ENCODE results near the gene MS4A14. TPM values are rescaled to one million over a fixed set of nuclear protein-coding genes. Genes with fewer than 3 reads are reported as not detected.

Gene MS4A14
- total RNA-seq, 1 donor: not detected

GRCh38 chr11:60396799-60397198, 540 bp downstream of the MS4A14 start:
- TF ChIP-seq CTCF (IDR thresholded peaks at IDR 0.05; ENCODE audit: extremely low read depth, low read depth, low read length): no peak
- no peak overlapping the region for H3K27ac ChIP-seq (ENCODE audit: low read depth, low read length)
- H3K27me3 ChIP-seq (ENCODE audit: insufficient read depth, low read length): no peaks in the 10 kb centered on the region
- no peaks in the 10 kb centered on the region for H3K4me1 ChIP-seq (ENCODE audit: insufficient read depth, low read length)
- H3K79me2 ChIP-seq (ENCODE audit: insufficient read depth, low read length): no peaks in the 10 kb centered on the region
- H4K20me1 ChIP-seq (ENCODE audit: insufficient read depth, low read length): no peaks in the 10 kb centered on the region
- H3K36me3 ChIP-seq (ENCODE audit: insufficient read depth, low read length): no peaks in the 10 kb centered on the region
- H3K4me3 ChIP-seq (ENCODE audit: insufficient read depth, low read length): no peak overlapping the region
- H3K9me3 ChIP-seq (ENCODE audit: low read depth, low read length): peaks cover 2% of the 10 kb centered on the region
- no peak for DNase-seq (ENCODE audit: insufficient read length, low spot score, missing footprints)
- H2AFZ ChIP-seq (ENCODE audit: low read length): no peak overlapping the region
- no peak overlapping the region for H3K4me2 ChIP-seq (ENCODE audit: insufficient read depth, low read length)

- DNase-seq (ENCODE audit: insufficient read length, low spot score, missing footprints): no peak
- TF ChIP-seq CTCF (IDR thresholded peaks at IDR 0.05; ENCODE audit: extremely low read depth, low read depth, low read length): no peak
- Histone ChIP-seq H3K4me2 (ENCODE audit: insufficient read depth, low read length) (no peak overlapping the region), H3K36me3 (ENCODE audit: insufficient read depth, low read length) (no peaks in the 10 kb centered on the region), H3K27me3 (ENCODE audit: insufficient read depth, low read length) (no peaks in the 10 kb centered on the region), H2AFZ (ENCODE audit: low read length) (no peak overlapping the region), H4K20me1 (ENCODE audit: insufficient read depth, low read length) (no peaks in the 10 kb centered on the region), H3K9me3 (ENCODE audit: low read depth, low read length) (no peaks in the 10 kb centered on the region), H3K27ac (ENCODE audit: low read depth, low read length) (no peak overlapping the region), H3K79me2 (ENCODE audit: insufficient read depth, low read length) (no peaks in the 10 kb centered on the region), H3K4me1 (ENCODE audit: insufficient read depth, low read length) (no peaks in the 10 kb centered on the region), H3K4me3 (ENCODE audit: insufficient read depth, low read length) (no peak overlapping the region)
Observed at GRCh38 chr11:60420015-60420414, 23.8 kb downstream of the MS4A14 start.

- Histone ChIP-seq H3K9me3 (ENCODE audit: low read depth, low read length) (no peaks in the 10 kb centered on the region), H3K27ac (ENCODE audit: low read depth, low read length) (no peak overlapping the region), H3K4me2 (ENCODE audit: insufficient read depth, low read length) (no peak overlapping the region), H2AFZ (ENCODE audit: low read length) (no peak overlapping the region), H3K79me2 (ENCODE audit: insufficient read depth, low read length) (no peaks in the 10 kb centered on the region), H3K36me3 (ENCODE audit: insufficient read depth, low read length) (no peaks in the 10 kb centered on the region), H3K4me1 (ENCODE audit: insufficient read depth, low read length) (no peaks in the 10 kb centered on the region), H4K20me1 (ENCODE audit: insufficient read depth, low read length) (no peaks in the 10 kb centered on the region), H3K4me3 (ENCODE audit: insufficient read depth, low read length) (no peak overlapping the region), H3K27me3 (ENCODE audit: insufficient read depth, low read length) (no peaks in the 10 kb centered on the region)
- TF ChIP-seq CTCF (IDR thresholded peaks at IDR 0.05; ENCODE audit: extremely low read depth, low read depth, low read length): no peak
- no peak for DNase-seq (ENCODE audit: insufficient read length, low spot score, missing footprints)
Observed at GRCh38 chr11:60422609-60423008, 26.4 kb downstream of the MS4A14 start.

- H3K4me1 ChIP-seq (ENCODE audit: insufficient read depth, low read length): no peaks in the 10 kb centered on the region
- H3K9me3 ChIP-seq (ENCODE audit: low read depth, low read length): no peaks in the 10 kb centered on the region
- H3K79me2 ChIP-seq (ENCODE audit: insufficient read depth, low read length): no peaks in the 10 kb centered on the region
- no peak for DNase-seq (ENCODE audit: insufficient read length, low spot score, missing footprints)
- H2AFZ ChIP-seq (ENCODE audit: low read length): no peak overlapping the region
- H3K27me3 ChIP-seq (ENCODE audit: insufficient read depth, low read length): no peaks in the 10 kb centered on the region
- no peak for TF ChIP-seq CTCF (IDR thresholded peaks at IDR 0.05; ENCODE audit: extremely low read depth, low read depth, low read length)
- H3K4me3 ChIP-seq (ENCODE audit: insufficient read depth, low read length): no peak overlapping the region
- H3K4me2 ChIP-seq (ENCODE audit: insufficient read depth, low read length): no peak overlapping the region
- no peak overlapping the region for H3K27ac ChIP-seq (ENCODE audit: low read depth, low read length)
- H4K20me1 ChIP-seq (ENCODE audit: insufficient read depth, low read length): no peaks in the 10 kb centered on the region
- no peaks in the 10 kb centered on the region for H3K36me3 ChIP-seq (ENCODE audit: insufficient read depth, low read length)
Observed at GRCh38 chr11:60428517-60428916, 32.3 kb downstream of the MS4A14 start.

All from osteoblast (primary cell).